Measurements from ENCODE around the gene ABHD6. TPM values are rescaled to one million over a fixed set of nuclear protein-coding genes. Genes with fewer than 3 reads are reported as not detected.

ABHD6 gene
- total RNA-seq, 1 experiment from 2014 or later: 12.7 TPM

- Histone ChIP-seq H3K36me3 (ENCODE audit: control insufficient read depth in 1 of 2, insufficient read depth in 2 of 2, low read length in 2 of 2) (no peaks in the 10 kb centered on the region), H3K9ac (ENCODE audit: low read length) (no peak overlapping the region), H3K79me2 (ENCODE audit: insufficient read depth, low read length) (peaks cover 12% of the 10 kb centered on the region; the same call in 1 of the 2 replicates), H3K4me3 (replicated peaks in 1 of 2; ENCODE audit: low read depth in 1 of 2, low read length in 2 of 2) (no peak overlapping the region), H3K4me2 (ENCODE audit: low read length) (no peak overlapping the region), H2AFZ (ENCODE audit: low read depth, low read length, poor library complexity, severe bottlenecking) (no peak overlapping the region), H3K4me1 (ENCODE audit: control insufficient read depth in 1 of 2, insufficient read depth in 2 of 2, low read length in 2 of 2) (peaks cover 5 to 20% of the 10 kb centered on the region in 2 experiments; a peak in 3 of 4 replicates), H3K27ac (ENCODE audit: low read depth, low read length) (no peak overlapping the region), H3K27me3 (ENCODE audit: insufficient read depth, low read length) (no peaks in the 10 kb centered on the region), H3K9me3 (ENCODE audit: control insufficient read depth in 1 of 2, insufficient read depth in 1 of 2, low read depth in 1 of 2, low read length in 2 of 2) (no peaks in the 10 kb centered on the region), H3K9me2 (ENCODE audit: insufficient read depth) (no peaks in the 10 kb centered on the region), H4K20me1 (ENCODE audit: insufficient read depth) (no peaks in the 10 kb centered on the region)
- ATAC-seq: no peak
- ChIA-PET CTCF (no interaction called here), RAD21 (ENCODE audit: low non-redundant PET in 1 of 2, low total read pairs in 2 of 2, uncharacterized antibody in 2 of 2, unreplicated experiment in 2 of 2) (no interaction called here), POLR2A (no interaction called here)
- no peak for TF ChIP-seq POLR2A (IDR thresholded peaks at IDR 0.05; ENCODE audit: borderline replicate concordance, extremely low read depth, insufficient read depth, insufficient read length)
- no peak for TF ChIP-seq SRF (IDR thresholded peaks at IDR 0.05; ENCODE audit: low read depth)
- TF ChIP-seq ZBTB33 (IDR thresholded peaks at IDR 0.05; ENCODE audit: extremely low read depth, insufficient replicate concordance, low read length): no peak
- TF ChIP-seq ZNF274 (IDR thresholded peaks at IDR 0.05; ENCODE audit: low read depth, low read length): no peak
- TF ChIP-seq SP1 (IDR thresholded peaks at IDR 0.05; ENCODE audit: low read depth): no peak
- TF ChIP-seq MAX (IDR thresholded peaks at IDR 0.05): no peak
- no peak for TF ChIP-seq EZH2phosphoT487 (IDR thresholded peaks at IDR 0.05; ENCODE audit: borderline replicate concordance)
- no peak for TF ChIP-seq CTCF (IDR thresholded peaks at IDR 0.05 in 2 of 3, conservative IDR thresholded peaks at IDR 0.05 in 1 of 3; ENCODE audit: borderline replicate concordance in 1 of 3, insufficient read depth in 1 of 3, low read depth in 2 of 3, low read length in 2 of 3)
- TF ChIP-seq EGR1 (IDR thresholded peaks at IDR 0.05; ENCODE audit: low read depth): no peak
- TF ChIP-seq EZH2 (IDR thresholded peaks at IDR 0.05): no peak
- TF ChIP-seq REST (IDR thresholded peaks at IDR 0.05; ENCODE audit: low read depth): no peak
- no peak for TF ChIP-seq TCF7L2 (IDR thresholded peaks at IDR 0.05; ENCODE audit: borderline replicate concordance, extremely low read depth, insufficient read depth, insufficient read length)
- no peak for TF ChIP-seq ZFX (IDR thresholded peaks at IDR 0.05)
- TF ChIP-seq FOSL1 (IDR thresholded peaks at IDR 0.05; ENCODE audit: low read depth): no peak
- no peak for TF ChIP-seq CBX3 (IDR thresholded peaks at IDR 0.05; ENCODE audit: low read depth)
- TF ChIP-seq YY1 (IDR thresholded peaks at IDR 0.05; ENCODE audit: extremely low read depth, insufficient replicate concordance, low read depth, low read length): no peak
- no peak for TF ChIP-seq POLR2AphosphoS5 (IDR thresholded peaks at IDR 0.05; ENCODE audit: low read depth, low read length)
- no TSS peak for BruUV-seq (replicated peaks)
- no peak for DNase-seq (ENCODE audit: low read depth, low spot score)
- intact Hi-C loops (cut with micrococcal nuclease): no loop called here
These were observed 3.9 kb downstream of the ABHD6 start for GRCh38 chr3:58241306-58242044.
